Middle frontal gyrus (tissue), 1 donor: ENCODE results near the gene LRRC8A.
"Not testable (repeated sequence)": the region's sequence is repeated elsewhere in the genome, so short reads cannot be mapped to it uniquely, and the experiment has no call there.

ENCODE experiments used
- DNase-seq: peaks from one replicate; pipeline ENCODE4 v3.0.0-alpha.2; 2015; ENCODE audit warnings: low spot score; ENCODE audit errors: extremely low spot score

The LRRC8A gene

GRCh38 chr9:128881884-128882676, at the start of gene LRRC8A, which contains the start of gene KYAT1:
Gene LRRC8A (plus strand): TSS chr9:128882133. CDS start chr9:128907165, 25,032 bp downstream.
Gene KYAT1 (minus strand): TSS chr9:128881950. CDS start chr9:128845405, 36,545 bp downstream.
- peak; percentile 95 for DNase-seq

GRCh38 chr9:128833696-128834095, 48.2 kb upstream of the LRRC8A start:
- DNase-seq = no peak

DNA sequence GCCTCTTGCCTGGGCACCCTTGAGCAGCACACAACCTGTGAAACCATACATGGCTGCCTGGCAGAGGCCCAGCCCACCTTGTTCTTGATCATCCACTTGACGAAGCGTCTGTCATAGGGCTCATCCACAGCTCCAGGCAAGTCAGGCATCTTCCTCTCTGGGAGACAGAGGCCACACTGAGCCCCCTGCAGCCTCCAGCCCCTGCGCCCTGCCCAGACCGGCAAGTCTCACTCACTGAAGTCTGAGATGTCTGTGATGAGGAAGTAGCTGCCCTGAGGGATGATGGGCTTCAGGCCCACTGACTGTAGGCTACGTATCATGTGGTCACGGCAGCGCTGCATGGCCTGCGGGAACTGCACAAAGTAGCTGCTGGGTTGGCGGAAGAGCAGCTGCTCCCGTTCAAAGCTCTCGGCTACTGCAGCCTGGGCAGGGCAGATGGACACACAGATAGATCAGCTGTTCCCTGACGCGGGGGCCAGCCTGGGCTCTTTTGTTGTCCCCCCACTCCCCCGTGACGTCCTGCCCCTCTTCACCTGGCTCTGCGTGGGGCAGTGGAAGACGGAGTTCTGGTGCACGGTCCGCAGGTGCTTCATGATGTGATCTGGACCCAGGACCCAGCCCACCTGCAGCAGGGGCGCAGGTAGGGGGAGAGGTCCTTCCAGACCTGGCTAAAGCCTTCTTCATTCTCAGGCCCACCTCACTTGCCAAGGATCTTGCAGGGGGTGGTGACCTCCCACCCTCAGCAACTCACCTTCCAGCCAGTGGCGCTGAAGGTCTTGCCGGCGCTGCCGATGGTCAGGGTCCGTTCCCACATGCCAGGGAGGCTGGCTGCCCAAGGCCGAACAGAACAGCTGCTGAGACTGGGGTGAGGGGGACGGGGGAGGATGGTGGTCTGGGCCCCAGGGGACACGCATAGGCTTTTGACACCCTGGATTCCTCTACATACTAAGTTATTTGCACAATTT, 46.4 kb upstream of the LRRC8A start:
- DNase-seq = no peak

DNA sequence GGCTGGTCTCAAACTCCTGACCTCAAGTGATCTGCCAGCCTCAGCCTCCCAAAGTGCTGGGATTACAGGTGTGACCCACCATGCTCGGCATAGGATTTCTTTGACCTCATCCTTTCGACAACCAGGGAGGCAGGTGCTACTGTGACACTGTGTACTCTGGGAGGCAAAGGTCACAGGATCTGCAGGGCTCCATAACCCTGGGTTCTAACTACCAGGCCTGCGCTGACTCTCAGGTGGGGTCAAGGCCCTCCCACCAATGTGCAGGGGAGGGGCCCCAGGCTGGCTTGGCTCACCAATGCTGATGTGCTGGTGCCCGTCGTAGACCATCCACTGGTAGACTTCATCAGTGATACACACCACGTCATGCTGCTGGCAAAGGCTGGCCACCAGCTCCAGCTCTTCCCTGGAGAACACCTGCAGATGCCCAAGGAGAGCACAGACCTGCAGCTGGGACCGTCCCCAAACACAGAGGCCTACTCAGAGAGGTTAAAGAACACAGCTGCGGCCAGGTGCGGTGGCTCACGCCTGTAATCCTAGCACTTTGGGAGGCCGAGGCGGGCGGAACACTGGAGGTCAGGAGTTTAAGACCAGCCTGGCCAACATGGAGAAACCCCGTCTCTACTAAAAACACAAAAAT, 45.3 kb upstream of the LRRC8A start:
- DNase-seq = no peak

GRCh38 chr9:128838338-128838737, 43.6 kb upstream of the LRRC8A start:
- no peak for DNase-seq

- no peak for DNase-seq
Measured at GRCh38 chr9:128840524-128840923, 41.4 kb upstream of the LRRC8A start.

DNA sequence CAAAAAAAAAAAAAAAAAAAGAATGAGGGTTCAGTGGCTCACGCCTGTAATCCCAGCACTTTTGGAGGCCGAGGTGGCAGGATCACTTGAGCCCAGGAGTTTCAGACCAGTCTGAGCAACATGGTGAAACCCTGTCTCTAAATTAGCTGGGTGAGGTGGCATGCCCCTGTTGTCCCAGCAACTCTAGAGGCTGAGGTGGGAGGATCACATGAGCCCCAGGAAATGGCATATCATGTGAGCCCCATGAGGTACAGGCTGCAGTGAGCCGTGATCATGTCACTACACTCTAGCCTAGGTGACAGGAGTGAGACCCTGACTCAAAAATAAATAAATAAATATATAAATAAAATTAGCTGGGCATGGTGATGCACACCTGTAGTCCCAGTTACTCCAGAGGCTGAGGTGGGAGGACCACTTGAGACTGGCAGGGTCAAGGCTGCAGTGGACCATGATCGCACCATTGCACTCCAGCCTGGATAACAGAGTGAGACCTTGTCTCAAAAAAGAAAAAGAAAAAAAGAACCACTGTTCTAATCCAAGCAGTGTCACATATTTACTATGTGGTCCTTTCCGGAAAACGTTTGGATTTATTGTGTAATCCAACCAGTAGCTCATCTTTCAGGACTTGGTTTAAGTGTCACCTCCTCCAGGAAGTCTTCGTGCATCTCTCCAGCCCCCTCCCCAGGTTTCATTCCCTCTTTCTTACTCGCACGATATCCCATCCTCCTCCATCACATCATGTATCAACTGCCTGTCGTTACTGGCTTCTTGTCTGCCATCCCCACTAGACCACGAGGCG, 40.0 kb upstream of the LRRC8A start:
- DNase-seq = no peak

- DNase-seq = not testable (repeated sequence)
Measured at GRCh38 chr9:128843171-128843570, 38.8 kb upstream of the LRRC8A start.

DNA sequence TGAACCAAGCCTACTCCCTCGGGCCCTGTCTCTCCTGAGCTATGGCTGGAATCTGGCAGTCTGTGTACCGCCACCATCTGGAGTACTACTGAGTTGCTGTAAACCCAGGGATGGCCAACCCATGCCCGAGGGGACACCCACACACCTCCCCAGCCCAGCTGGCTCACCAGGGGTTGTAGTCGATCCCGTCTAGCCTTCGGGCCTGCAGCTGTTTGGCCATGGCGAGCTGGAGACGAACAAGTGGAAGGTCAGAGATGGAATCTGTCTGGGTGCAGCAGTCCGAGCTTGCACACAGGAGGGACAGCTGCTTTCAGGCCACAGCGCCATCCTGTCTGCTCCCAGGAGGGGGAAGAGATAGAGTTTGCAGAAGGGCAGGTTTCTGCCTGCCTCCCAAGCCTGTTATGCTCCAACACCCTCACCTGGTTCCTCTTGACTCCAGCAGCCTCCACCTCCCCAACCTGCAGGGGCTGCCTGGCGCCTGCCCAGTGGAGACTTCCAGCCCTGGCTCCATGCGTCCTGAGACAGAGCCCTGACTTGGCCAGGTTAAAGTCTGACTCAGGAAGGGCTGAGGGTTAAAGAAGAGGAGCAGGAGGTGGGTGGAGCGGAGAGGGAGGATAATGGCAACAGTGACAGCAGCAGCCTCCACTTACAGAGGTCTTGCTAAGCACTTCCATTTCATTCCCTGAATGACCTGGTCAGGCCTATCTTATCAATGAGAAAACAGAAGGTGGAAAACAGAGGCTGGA, 36.6 kb upstream of the LRRC8A start:
- no peak for DNase-seq

- DNase-seq = no peak
Measured at GRCh38 chr9:128846680-128847030, 35.3 kb upstream of the LRRC8A start.

- DNase-seq = no peak
Measured at GRCh38 chr9:128847803-128848202, 34.1 kb upstream of the LRRC8A start.

DNA sequence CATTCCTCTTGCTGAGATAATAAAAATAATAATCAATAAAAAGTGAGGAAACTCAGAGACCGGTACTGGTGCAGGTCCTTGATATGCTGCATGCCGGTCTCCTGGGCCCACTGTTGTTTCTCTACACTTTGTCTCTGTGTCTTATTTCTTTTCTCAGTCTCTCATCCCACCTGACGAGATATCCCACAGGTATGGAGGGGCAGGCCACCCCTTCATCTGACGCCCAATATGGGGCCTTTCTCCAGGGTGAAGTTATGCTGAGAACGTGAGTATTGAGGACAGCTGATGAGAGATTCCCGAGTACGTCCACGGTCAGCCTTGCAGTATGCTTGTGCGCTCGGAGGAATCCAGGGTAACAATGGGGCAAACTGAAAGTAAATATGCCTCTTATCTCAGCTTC, 30.9 kb upstream of the LRRC8A start:
- DNase-seq = not testable (repeated sequence)

DNA sequence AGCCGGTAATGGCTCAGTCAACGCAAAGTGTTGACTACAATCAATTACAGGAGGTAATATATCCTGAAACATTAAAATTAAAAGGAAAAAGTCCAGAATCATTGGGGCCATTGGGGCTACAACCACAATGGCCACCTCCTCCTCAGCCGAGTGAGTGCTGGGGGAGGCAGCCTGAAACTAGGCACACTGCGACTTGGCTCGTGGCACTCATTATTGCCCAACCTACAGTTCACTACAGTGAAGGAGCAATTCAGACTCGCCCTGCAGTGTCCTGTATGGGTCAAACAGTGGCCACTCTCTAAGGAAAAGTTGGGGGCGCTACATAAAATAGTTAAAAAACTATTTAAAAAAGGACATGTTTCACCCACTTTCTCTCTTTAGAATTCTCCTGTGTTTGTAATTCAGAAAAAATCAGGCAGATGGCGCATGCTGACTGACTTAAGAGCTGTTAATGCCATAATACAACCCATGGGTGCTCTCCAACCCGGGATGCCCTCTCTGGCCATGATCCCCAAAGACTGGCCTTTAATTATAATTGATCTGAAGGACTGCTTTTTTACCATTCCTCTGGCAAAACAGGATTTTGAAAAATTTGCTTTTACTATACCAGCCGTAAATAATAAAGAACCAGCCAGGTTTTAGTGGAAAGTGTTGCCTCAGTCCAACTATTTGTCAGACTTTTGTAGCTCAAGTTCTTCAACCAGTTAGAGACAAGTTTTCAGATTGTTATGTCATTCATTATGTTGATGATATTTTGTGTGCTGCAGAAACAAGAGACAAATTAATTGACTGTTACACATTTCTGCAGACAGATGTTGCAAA, 29.9 kb upstream of the LRRC8A start:
- not testable (repeated sequence) for DNase-seq

DNA sequence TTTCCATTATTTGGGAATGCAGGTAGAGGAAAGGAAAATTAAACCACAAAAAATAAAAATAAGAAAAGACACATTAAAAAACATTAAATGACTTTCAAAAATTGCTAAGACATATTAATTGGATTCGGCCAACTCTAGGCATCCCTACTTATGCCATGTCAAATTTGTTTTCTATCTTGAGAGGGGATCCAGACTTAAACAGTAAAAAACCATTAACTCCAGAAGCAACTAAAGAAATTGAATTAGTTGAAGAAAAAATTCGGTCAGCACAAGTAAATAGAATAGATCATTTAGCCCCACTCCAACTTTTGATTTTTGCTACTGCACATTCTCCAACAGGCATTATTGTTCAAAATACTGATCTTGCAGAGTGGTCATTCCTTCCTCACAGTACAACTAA, 29.3 kb upstream of the LRRC8A start:
- DNase-seq = not testable (repeated sequence)

DNA sequence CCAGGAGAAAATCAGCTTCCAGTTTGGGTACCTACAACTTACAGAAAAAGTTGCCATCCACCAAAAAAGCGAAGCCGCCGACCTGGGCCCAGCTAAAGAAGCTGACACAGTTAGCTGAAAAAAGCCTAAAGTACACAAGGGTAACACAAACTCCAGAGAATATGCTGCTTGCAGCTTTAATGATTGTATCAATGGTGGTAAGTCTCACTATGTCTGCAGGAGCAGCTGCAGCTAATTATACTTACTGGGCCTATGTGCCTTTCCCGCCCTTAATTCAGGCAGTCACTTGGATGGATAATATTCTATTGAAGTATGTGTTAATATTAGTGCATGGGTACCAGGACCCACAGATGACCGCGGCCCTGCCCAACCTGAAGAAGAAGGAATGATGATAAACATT, 27.5 kb upstream of the LRRC8A start:
- not testable (repeated sequence) for DNase-seq

- DNase-seq = not testable (repeated sequence)
Measured at GRCh38 chr9:128858476-128858875, 23.5 kb upstream of the LRRC8A start.

DNA sequence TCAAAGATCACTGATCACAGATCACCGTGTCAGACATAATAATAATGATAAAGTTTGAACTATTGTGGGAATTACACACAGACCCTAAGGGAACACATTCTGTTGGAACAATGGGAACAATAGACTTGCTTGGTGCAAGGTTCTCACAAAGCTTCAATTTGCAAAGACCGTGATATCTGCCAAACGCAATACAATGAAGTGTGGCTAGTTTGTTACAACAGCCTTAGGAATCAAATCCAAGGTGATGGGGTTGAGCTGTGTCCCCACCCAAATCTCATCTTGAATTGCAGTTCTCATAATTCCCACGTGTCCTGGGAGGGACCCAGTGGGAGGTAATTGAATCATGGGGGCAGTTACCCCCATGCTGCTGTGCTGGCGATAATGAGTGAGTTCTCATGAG, 21.0 kb upstream of the LRRC8A start:
- DNase-seq = no peak

GRCh38 chr9:128861501-128861900, 20.4 kb upstream of the LRRC8A start:
- DNase-seq = no peak

GRCh38 chr9:128862401-128862851, 19.5 kb upstream of the LRRC8A start:
- DNase-seq = no peak
